Mesendoderm (in vitro differentiated cells): ENCODE measurements around the gene SHANK1.
A peak's percentile ranks its signal among the peaks of the same experiment; 100 is the strongest.

Source experiments
- DNase-seq: peaks from one replicate; pipeline ENCODE4 v3.0.0; 2013
- H2AK5ac ChIP-seq: 2 replicates; pipeline ENCODE4 v1.6.1; 2013; ENCODE audit warnings: low read length, inconsistent platforms
- H2BK120ac ChIP-seq: 2 replicates; pipeline ENCODE4 v1.6.1; 2013; ENCODE audit warnings: low read depth, mild to moderate bottlenecking, low read length, moderate library complexity, mixed read lengths
- H2BK15ac ChIP-seq: replicated peaks from 2 replicates; pipeline ENCODE4 v1.6.1; 2013; ENCODE audit warnings: low read depth, mild to moderate bottlenecking, moderate library complexity
- H2BK5ac ChIP-seq: 2 replicates; pipeline ENCODE4 v1.6.1; 2013; ENCODE audit warnings: low read length, inconsistent platforms
- H3K18ac ChIP-seq: 2 replicates; pipeline ENCODE4 v1.6.1; 2013; ENCODE audit warnings: mild to moderate bottlenecking, low read length, mixed read lengths
- H3K23ac ChIP-seq: one replicate; pipeline ENCODE4 v1.6.1; 2013; ENCODE audit warnings: low read length
- H3K27ac ChIP-seq: 2 replicates; pipeline ENCODE4 v1.5.1; 2013; ENCODE audit warnings: low read depth, mild to moderate bottlenecking, inconsistent platforms, low read length, moderate library complexity
- H3K27me3 ChIP-seq: 2 replicates; pipeline ENCODE4 v1.6.1; 2013; ENCODE audit warnings: low read length, control low read depth, mild to moderate bottlenecking, inconsistent platforms; ENCODE audit not compliant: insufficient read depth, poor library complexity
- H3K36me3 ChIP-seq: 2 replicates; pipeline ENCODE4 v1.6.1; 2013; ENCODE audit warnings: low read length, inconsistent platforms; ENCODE audit not compliant: control insufficient read depth, insufficient read depth
- H3K4ac ChIP-seq: one replicate; pipeline ENCODE4 v1.6.1; 2013; ENCODE audit warnings: low read depth, mild to moderate bottlenecking, low read length, moderate library complexity
- H3K4me1 ChIP-seq: 2 replicates; pipeline ENCODE4 v1.6.1; 2013; ENCODE audit warnings: low read depth, low read length, inconsistent platforms; ENCODE audit not compliant: control insufficient read depth
- H3K4me2 ChIP-seq: 2 replicates; pipeline ENCODE4 v1.6.1; 2013; ENCODE audit warnings: low read length
- H3K4me3 ChIP-seq: 2 replicates; pipeline ENCODE4 v1.5.1; 2013; ENCODE audit warnings: mild to moderate bottlenecking, low read length
- H3K56ac ChIP-seq: one replicate; pipeline ENCODE4 v1.6.1; 2013; ENCODE audit warnings: low read length
- H3K79me1 ChIP-seq: 2 replicates; pipeline ENCODE4 v1.6.1; 2013; ENCODE audit warnings: low read length, inconsistent platforms
- H3K79me2 ChIP-seq: 2 replicates; pipeline ENCODE4 v1.6.1; 2013; ENCODE audit warnings: mild to moderate bottlenecking, low read length; ENCODE audit not compliant: control insufficient read depth, insufficient read depth
- H3K9ac ChIP-seq: 2 replicates; pipeline ENCODE4 v1.6.1; 2013; ENCODE audit warnings: low read length, inconsistent platforms
- H4K5ac ChIP-seq: one replicate; pipeline ENCODE4 v1.6.1; 2013; ENCODE audit warnings: low read length
- H4K8ac ChIP-seq: one replicate; pipeline ENCODE4 v1.6.1; 2013; ENCODE audit warnings: low read depth, mild to moderate bottlenecking, control low read depth, low read length, moderate library complexity
- WGBS: extraction: QIAGEN DNeasy Blood & Tissue Kit; methylation state at CpG from one replicate; pipeline ENCODE4 v1.1.7; 2013; ENCODE audit warnings: low lambda C conversion rate, missing lambda C conversion rate; ENCODE audit not compliant: insufficient coverage; ENCODE audit errors: extremely low coverage; 5-methylcytosine and 5-hydroxymethylcytosine counted together

SHANK1 gene

DNA sequence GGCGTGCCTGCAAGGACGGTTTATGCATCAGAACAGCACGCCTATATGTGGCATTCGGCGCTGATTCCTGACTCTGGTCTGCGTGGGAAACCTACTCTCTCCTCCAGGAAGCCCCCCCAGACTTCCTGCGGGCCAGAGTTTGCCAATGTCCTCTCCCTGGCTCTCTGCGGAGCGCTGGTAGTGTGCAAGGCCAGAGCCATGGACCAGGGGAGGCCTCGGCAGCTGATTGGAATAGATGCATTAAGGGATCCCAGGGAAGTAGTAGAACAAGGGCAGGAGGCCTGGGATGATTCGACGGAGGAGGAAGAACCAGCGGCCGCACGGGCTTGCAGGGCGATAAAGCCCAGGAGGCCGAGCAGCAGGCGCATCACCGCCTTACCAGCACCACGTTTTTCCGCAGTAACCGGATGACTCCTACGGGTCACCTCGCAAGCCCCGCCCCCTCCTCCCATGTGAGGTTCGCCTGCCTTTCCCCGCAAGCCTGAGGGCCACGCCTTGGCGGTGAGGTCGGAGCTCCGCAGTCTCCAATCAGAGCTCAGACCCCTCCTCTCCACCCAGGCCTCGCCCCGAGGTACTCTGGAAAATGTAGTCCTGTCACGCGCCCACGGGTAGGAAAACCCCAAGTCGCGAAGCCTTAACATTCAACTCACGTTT lies 8.6 kb upstream of the SHANK1 start:
- Histone ChIP-seq H3K79me1 (peaks cover 4% of the 10 kb centered on the region), H2BK120ac (no peak overlapping the region), H4K5ac (no peak overlapping the region), H3K4me3 (no peak overlapping the region), H2AK5ac (no peak overlapping the region), H3K18ac (no peak overlapping the region), H3K4me1 (peaks cover 2% of the 10 kb centered on the region), H3K36me3 (no peaks in the 10 kb centered on the region), H3K23ac (no peak overlapping the region), H2BK5ac (no peak overlapping the region), H3K4ac (no peak overlapping the region), H3K79me2 (no peaks in the 10 kb centered on the region), H3K27me3 (peaks cover 2% of the 10 kb centered on the region), H3K9ac (peak overlapping the region; percentile 14), H4K8ac (no peak overlapping the region), H3K56ac (peak overlapping the region; percentile 68), H3K4me2 (peak overlapping the region; percentile 4), H3K27ac (no peak overlapping the region), H2BK15ac (no peak overlapping the region)
- WGBS = no CpG with 5 or more reads among the region's 39 CpGs
- peak; percentile 97 for DNase-seq

DNA sequence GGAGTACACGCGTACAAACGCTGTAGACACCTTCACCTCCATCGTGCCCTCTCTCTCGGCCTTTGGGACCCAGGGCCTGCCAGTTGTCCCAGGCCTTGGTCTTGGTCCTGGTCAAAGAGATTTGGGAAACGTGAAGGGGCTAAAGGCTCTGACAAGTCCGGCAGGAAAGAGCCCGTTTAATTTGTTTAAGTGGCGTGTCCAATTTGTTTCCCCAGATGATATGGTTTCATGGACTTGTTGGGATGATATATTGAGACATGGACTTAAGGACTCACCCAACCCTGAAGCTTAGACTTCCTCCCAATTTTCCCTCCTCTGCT lies 6.3 kb upstream of the SHANK1 start:
- no peak overlapping the region for H3K4me3 ChIP-seq
- no peak overlapping the region for H3K4ac ChIP-seq
- peak overlapping the region; percentile 94 for H3K56ac ChIP-seq
- H2AK5ac ChIP-seq = no peak overlapping the region
- peaks cover 4% of the 10 kb centered on the region for H3K79me1 ChIP-seq
- H2BK120ac ChIP-seq = no peak overlapping the region
- H3K27me3 ChIP-seq = peaks cover 3% of the 10 kb centered on the region
- no peak overlapping the region for H3K27ac ChIP-seq
- H3K4me2 ChIP-seq = peak overlapping the region; percentile 79
- no peak overlapping the region for H3K23ac ChIP-seq
- H3K36me3 ChIP-seq = no peaks in the 10 kb centered on the region
- no peak overlapping the region for H4K8ac ChIP-seq
- no peak for DNase-seq
- H2BK15ac ChIP-seq = no peak overlapping the region
- WGBS = no CpG with 5 or more reads among the region's 9 CpGs
- H3K18ac ChIP-seq = no peak overlapping the region
- no peaks in the 10 kb centered on the region for H3K79me2 ChIP-seq
- H3K9ac ChIP-seq = peak overlapping the region; percentile 82
- H2BK5ac ChIP-seq = no peak overlapping the region
- H3K4me1 ChIP-seq = peaks cover 2% of the 10 kb centered on the region
- H4K5ac ChIP-seq = no peak overlapping the region

DNA sequence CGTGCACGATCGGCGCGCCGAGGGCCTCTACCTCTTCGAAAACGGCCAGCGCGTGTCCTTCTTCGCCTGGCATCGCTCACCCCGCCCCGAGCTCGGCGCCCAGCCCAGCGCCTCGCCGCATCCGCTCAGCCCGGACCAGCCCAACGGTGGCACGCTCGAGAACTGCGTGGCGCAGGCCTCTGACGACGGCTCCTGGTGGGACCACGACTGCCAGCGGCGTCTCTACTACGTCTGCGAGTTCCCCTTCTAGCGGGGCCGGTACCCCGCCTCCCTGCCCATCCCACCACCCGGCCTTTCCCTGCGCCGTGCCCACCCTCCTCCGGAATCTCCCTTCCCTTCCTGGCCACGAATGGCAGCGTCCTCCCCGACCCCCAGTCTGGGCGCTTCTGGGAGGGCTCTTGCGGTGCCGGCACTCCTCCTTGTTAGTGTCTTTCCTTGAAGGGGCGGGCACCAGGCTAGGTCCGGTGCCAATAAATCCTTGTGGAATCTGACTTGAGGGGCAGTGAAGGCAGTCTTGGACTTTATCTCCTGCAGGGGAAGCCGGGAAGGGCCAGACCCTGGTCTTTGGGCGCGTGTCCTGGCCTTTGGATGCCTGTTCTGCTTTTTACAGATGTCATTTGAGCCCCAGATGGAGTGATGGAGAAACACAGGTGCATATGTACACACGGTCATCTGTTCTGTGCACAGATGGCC lies 5.8 kb upstream of the SHANK1 start:
- Histone ChIP-seq H3K4me1 (peaks cover 2% of the 10 kb centered on the region), H3K4ac (no peak overlapping the region), H3K36me3 (no peaks in the 10 kb centered on the region), H3K79me1 (peaks cover 4% of the 10 kb centered on the region), H3K4me3 (peak overlapping the region; percentile 40), H3K27me3 (peaks cover 3% of the 10 kb centered on the region), H3K18ac (no peak overlapping the region), H3K4me2 (peak overlapping the region; percentile 79), H3K56ac (peak overlapping the region; percentile 94), H3K23ac (peak overlapping the region; percentile 71), H2BK5ac (no peak overlapping the region), H2AK5ac (no peak overlapping the region), H4K8ac (no peak overlapping the region), H3K9ac (peak overlapping the region; percentile 82), H2BK15ac (no peak overlapping the region), H4K5ac (no peak overlapping the region), H2BK120ac (no peak overlapping the region), H3K27ac (peak overlapping the region; percentile 25), H3K79me2 (no peaks in the 10 kb centered on the region)
- WGBS = no CpG with 5 or more reads among the region's 52 CpGs
- DNase-seq = no peak

DNA sequence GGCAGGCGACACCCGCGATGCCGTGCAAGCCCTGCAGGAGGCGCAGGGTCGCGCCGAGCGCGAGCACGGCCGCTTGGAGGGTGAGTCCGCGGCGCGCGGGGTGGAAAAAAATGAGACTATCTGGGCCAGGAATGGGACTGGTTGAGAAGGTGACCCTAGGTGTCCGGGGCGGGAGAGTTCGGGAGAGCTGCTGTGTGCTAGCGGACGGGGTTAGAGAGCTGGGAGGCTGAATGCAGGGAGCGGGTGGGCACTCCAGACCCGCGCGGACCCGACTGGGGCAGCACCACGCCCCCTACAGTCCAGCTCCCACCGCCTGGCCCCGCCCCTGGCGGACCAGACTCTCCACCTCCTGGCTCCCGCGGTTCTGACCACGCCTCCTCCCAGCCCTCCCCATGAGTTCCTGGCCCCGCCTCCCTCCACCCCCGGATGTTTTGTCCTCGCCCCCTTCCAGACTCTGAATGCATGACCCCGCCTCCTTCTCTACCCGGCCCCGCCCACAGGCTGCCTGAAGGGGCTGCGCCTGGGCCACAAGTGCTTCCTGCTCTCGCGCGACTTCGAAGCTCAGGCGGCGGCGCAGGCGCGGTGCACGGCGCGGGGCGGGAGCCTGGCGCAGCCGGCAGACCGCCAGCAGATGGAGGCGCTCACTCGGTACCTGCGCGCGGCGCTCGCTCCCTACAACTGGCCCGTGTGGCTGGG lies 5.1 kb upstream of the SHANK1 start:
- H2BK5ac ChIP-seq = no peak overlapping the region
- peak overlapping the region; percentile 82 for H3K9ac ChIP-seq
- H3K27me3 ChIP-seq = peaks cover 3% of the 10 kb centered on the region
- H3K4me3 ChIP-seq = peak overlapping the region; percentile 58
- no peak overlapping the region for H2BK120ac ChIP-seq
- peaks cover 4% of the 10 kb centered on the region for H3K79me1 ChIP-seq
- no peak overlapping the region for H3K4ac ChIP-seq
- H3K36me3 ChIP-seq = no peaks in the 10 kb centered on the region
- no peak overlapping the region for H2BK15ac ChIP-seq
- H3K27ac ChIP-seq = peak overlapping the region; percentile 25
- no CpG with 5 or more reads among the region's 65 CpGs for WGBS
- no peak overlapping the region for H3K23ac ChIP-seq
- DNase-seq = peak; percentile 99
- H3K79me2 ChIP-seq = no peaks in the 10 kb centered on the region
- peak overlapping the region; percentile 95 for H3K4me2 ChIP-seq
- no peak overlapping the region for H3K18ac ChIP-seq
- H3K4me1 ChIP-seq = peaks cover 2% of the 10 kb centered on the region
- H2AK5ac ChIP-seq = no peak overlapping the region
- H3K56ac ChIP-seq = peak overlapping the region; percentile 94
- H4K8ac ChIP-seq = no peak overlapping the region
- H4K5ac ChIP-seq = no peak overlapping the region

DNA sequence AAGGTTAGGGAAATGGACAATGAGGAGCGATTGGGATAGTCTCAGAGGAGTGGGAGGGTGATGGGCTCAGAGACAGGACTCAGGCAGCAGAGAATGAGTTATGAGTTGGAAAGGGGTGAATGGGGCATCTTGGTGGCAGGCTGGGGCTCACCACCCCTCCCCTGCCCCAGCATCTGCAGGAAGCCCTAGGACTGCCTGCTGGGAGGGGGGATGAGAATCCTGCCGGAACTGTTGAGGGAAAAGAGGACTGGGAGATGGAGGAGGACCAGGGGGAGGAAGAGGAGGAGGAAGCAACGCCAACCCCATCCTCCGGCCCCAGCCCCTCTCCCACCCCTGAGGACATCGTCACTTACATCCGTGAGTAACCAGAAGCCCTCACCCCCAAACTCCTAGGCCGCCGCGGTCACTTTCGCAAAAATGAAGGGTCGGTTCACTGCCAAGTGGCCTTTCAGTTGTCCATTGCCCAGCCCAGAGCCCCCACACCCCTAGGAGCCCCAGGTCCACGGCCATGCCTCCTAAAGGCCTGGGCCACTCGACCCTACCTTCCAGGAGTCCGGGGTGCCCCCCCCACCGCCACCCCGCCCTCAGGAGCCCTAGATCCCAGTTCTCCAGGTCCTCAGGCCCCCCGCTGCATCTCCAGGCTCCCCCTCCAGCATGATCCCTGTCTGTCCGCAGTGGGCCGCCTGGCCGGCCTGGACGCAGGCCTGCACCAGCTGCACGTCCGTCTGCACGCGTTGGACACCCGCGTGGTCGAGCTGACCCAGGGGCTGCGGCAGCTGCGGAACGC lies 4.3 kb upstream of the SHANK1 start:
- H4K8ac ChIP-seq = no peak overlapping the region
- no peaks in the 10 kb centered on the region for H3K36me3 ChIP-seq
- H3K23ac ChIP-seq = peak overlapping the region; percentile 75
- H3K27me3 ChIP-seq = peaks cover 3% of the 10 kb centered on the region
- WGBS = no CpG with 5 or more reads among the region's 31 CpGs
- no peak overlapping the region for H2BK120ac ChIP-seq
- DNase-seq = no peak
- peaks cover 2% of the 10 kb centered on the region for H3K4me1 ChIP-seq
- H3K27ac ChIP-seq = no peak overlapping the region
- peak overlapping the region; percentile 23 for H3K4me3 ChIP-seq
- H2AK5ac ChIP-seq = no peak overlapping the region
- H3K79me1 ChIP-seq = peaks cover 4% of the 10 kb centered on the region
- H3K18ac ChIP-seq = peak overlapping the region; percentile 5
- H2BK5ac ChIP-seq = no peak overlapping the region
- H3K4me2 ChIP-seq = peak overlapping the region; percentile 95
- H3K79me2 ChIP-seq = no peaks in the 10 kb centered on the region
- no peak overlapping the region for H4K5ac ChIP-seq
- no peak overlapping the region for H3K4ac ChIP-seq
- peak overlapping the region; percentile 78 for H3K9ac ChIP-seq
- H2BK15ac ChIP-seq = no peak overlapping the region
- peak overlapping the region; percentile 89 for H3K56ac ChIP-seq
